Kidney epithelial cell (primary cell): Measurements from ENCODE around the gene GOLGA6L25. TPM values are rescaled to one million over a fixed set of nuclear protein-coding genes. Genes with fewer than 3 reads are reported as not detected.
A peak's percentile ranks its signal among the peaks of the same experiment; 100 is the strongest.
"Not testable (repeated sequence)": the region's sequence is repeated elsewhere in the genome, so short reads cannot be mapped to it uniquely, and the experiment has no call there.

Source experiments
- DNase-seq: peaks from one replicate; pipeline ENCODE4 v3.0.0-alpha.2; 2010; ENCODE audit warnings: low read depth
- H3K27me3 ChIP-seq: 2 replicates; pipeline ENCODE4 v1.6.0; 2011; ENCODE audit warnings: low read length; ENCODE audit not compliant: control insufficient read depth, insufficient read depth
- H3K36me3 ChIP-seq: 2 replicates; pipeline ENCODE4 v1.5.1; 2011; ENCODE audit warnings: low read length; ENCODE audit not compliant: control insufficient read depth, insufficient read depth
- H3K4me3 ChIP-seq: 2 replicates; pipeline ENCODE4 v1.5.1; 2011; ENCODE audit warnings: low read depth, mild to moderate bottlenecking, control low read depth, low read length
- total RNA-seq: library from RNA; depleted of rRNA; stranded (reverse); fragments of >200 nt; gene quantifications from 2 replicates; pipeline ENCODE4 v1.2.3, GENCODE V29; 2015

The GOLGA6L25 gene
- total RNA-seq: not detected in 2 replicates

- H3K4me3 ChIP-seq, DNase-seq: not testable (repeated sequence)
Observed at GRCh38 chr15:28553268-28553667, at the start of gene GOLGA6L25. Gene GOLGA6L25 (plus strand): TSS chr15:28553568. CDS start chr15:28553629, 61 bp downstream.

DNA sequence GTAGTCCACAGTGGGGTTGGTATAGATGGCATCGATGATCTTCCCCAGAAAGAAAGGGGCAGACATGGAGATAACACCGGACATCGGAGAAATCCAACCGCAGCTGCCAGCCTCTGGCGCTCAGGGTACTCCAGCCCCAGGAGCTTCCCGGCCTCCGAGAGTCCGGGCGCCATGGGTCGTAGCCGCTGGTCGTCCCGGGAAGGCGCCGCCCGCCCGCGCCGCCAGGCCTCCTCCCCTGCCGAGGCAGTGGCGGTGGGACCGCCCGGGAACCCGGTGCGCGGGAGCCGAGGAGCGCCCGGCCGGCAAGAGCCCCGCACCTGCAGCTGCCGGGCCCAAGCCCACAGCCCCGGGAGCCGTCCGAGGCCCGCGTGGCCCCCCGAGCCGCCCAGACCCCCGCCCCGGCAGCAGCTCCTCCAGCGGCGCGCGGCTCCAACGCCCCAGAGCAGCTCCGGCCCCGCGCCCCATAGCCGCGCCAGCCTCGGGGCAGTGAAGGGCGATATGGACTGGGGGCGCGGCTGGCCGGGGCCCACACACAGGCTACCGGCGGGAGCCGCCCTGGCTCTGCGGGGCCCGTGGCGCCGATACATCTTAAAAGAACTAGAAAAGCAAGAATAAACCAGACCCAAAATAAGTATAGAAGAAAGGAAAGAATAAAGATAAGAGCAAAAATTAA lies 45.0 kb upstream of the GOLGA6L25 start:
- H3K36me3 ChIP-seq, DNase-seq: not testable (repeated sequence)

More at GRCh38 chr15:28553268-28553667, at the start of gene GOLGA6L25:
- H3K36me3 ChIP-seq, H3K27me3 ChIP-seq: not testable (repeated sequence)

DNA sequence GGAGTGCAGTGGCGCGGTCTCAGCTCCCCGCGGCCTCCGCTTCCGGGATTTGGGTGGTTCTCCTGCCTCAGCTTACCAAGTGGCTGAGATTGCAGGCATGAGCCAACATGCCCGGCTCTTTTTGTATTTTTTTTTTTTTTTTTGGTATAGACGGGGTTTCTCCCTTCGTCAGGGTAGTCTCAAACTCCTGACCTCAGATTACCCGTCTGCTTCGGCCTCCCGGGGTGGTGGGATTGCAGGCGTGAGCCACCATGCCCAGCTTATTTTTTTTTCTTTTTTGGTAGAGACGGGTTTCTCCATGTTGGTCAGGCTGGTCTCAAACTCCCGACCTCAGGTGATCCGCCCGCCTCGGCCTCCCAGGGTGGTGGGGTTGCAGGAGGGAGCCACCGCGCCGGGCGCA lies 39.2 kb upstream of the GOLGA6L25 start:
- H3K27me3 ChIP-seq, H3K36me3 ChIP-seq, DNase-seq, H3K4me3 ChIP-seq: not testable (repeated sequence)

More for the DNA sequence above, 45.0 kb upstream of the GOLGA6L25 start:
- not testable (repeated sequence) for H3K27me3 ChIP-seq, H3K4me3 ChIP-seq

DNA sequence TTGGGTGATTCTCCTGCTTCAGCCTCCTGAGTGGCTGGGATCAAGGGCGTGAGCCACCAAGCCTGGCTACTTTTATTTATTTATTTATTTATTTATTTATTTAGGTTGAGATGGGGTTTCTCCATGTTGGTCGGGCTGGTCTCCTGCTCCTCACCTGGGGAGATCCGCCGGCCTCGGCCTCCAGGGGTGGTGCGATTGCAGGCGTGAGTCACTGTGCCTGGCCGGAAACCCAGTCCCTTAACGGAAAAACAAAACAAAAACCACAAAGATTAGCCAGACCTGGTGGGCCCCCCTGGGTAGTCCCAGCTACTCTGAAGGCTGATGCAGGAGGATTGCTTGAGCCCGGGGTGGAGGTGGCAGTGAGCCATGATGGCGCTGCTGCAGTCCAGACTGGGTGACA lies 38.2 kb upstream of the GOLGA6L25 start:
- not testable (repeated sequence) for H3K27me3 ChIP-seq, H3K4me3 ChIP-seq, DNase-seq, H3K36me3 ChIP-seq

DNA sequence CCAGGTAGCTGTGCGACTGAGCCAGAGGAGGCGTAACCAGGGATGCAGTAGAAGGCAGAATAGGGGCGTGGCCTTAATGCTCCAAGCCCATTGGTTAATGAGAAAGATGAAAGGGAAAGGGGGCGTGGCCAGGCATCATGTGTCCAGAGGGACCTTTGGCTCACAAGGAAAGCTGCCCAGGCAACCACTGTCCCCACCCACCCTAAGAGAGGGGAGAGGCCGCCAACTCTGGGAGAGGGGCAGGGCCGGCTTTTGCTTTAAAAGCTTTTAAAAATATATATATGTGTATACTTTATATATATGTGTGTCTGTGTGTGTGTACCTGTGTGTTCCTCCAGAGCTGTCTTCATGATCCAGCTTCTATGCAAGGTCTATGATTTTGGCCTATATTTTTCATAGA lies 20.4 kb upstream of the GOLGA6L25 start, which contains the start of gene GOLGA8G:
TSS of gene GOLGA8G (minus strand) at position 18 of the 400 bp plus-strand sequence. CDS start 62 bp downstream, outside the sequence.
- DNase-seq, H3K4me3 ChIP-seq, H3K36me3 ChIP-seq, H3K27me3 ChIP-seq: not testable (repeated sequence)

GRCh38 chr15:28573351-28573750 lies 20.0 kb downstream of the GOLGA6L25 start:
- H3K36me3 ChIP-seq, H3K27me3 ChIP-seq, DNase-seq, H3K4me3 ChIP-seq: not testable (repeated sequence)

- peak overlapping the region; percentile 22 for H3K4me3 ChIP-seq
- not testable (repeated sequence) for H3K36me3 ChIP-seq, DNase-seq
Observed at GRCh38 chr15:28588977-28589606, 35.7 kb downstream of the GOLGA6L25 start.

GRCh38 chr15:28589769-28590168 lies 36.4 kb downstream of the GOLGA6L25 start:
- not testable (repeated sequence) for H3K36me3 ChIP-seq, H3K27me3 ChIP-seq, DNase-seq
- H3K4me3 ChIP-seq: peak overlapping the region; percentile 35

More at GRCh38 chr15:28588977-28589606, 35.7 kb downstream of the GOLGA6L25 start:
- not testable (repeated sequence) for H3K27me3 ChIP-seq

DNA sequence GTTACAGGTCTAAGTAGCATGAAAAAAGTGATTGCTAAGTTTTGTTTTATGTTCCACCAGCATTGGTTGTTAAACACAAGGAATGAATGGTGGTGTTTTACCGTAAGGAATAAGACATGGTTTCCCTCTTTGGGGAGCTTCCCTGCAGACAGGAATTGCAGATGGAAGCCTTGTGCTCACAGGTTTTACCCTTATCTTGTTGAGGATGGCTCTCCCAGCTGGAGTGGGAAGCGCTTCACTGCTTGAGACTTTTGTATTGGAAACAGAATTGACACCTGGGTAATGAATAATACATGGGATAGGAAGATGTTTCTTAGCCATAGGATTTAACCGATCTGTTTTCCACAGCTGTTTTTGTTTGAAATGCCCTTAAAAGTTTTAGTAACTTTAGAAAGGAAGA lies 39.0 kb downstream of the GOLGA6L25 start:
- not testable (repeated sequence) for DNase-seq, H3K4me3 ChIP-seq

DNA sequence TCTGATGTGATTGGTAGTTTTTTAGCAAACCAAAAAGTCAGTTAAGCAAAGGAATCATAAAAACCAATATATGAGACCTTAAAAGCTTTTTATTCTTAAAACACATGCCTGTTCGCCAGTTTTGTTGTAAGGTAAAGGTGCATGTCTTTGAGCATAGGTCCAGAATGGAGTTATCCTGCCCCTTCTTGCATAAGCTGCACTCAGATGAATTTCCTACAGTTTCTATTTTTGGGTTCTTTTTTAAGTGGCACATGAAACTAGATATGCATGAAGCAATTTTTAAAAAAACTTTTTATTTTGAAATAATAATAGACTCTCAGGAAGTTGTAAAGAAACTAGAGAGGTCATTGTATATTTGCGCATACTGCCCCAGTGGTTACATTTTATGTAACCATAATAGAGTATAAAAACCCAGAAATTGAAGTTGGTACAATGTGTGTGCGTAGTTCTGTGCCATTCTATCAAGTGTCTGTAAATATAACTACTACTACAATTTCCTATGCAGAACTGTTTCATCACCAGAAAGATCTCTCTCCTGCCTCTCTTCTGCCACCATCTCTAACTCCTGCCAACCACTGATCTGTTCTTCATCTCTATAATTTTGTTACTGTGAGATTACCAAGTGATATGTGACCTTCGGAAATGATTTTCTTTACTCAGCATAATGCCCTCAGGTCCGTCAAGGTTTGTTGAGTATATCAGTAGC lies 40.2 kb downstream of the GOLGA6L25 start:
- DNase-seq, H3K4me3 ChIP-seq, H3K36me3 ChIP-seq, H3K27me3 ChIP-seq: not testable (repeated sequence)

More for the DNA sequence above, 39.0 kb downstream of the GOLGA6L25 start:
- not testable (repeated sequence) for H3K36me3 ChIP-seq, H3K27me3 ChIP-seq

DNA sequence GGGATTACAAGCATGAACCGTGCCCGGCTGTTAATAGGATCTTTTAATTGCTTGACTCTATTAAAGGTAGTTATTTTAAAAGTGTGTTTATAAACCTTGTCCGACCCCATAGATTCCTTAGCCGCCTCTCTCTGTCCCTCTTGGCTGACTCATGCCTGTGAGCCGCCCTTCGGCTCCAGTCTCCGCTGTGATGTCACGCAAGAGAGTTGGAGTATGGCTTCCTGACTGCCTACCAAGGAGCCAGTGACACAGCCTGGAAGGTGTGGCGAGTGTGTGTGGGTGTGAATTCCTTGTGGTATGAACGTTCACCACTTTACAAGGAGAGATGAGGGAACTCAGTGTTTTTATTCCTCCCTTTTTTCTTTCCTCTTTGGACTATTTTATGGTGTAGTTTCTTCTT lies 44.1 kb downstream of the GOLGA6L25 start:
- not testable (repeated sequence) for DNase-seq, H3K27me3 ChIP-seq, H3K4me3 ChIP-seq, H3K36me3 ChIP-seq

- DNase-seq, H3K27me3 ChIP-seq, H3K4me3 ChIP-seq, H3K36me3 ChIP-seq: not testable (repeated sequence)
Observed at GRCh38 chr15:28598209-28598608, 44.8 kb downstream of the GOLGA6L25 start.

DNA sequence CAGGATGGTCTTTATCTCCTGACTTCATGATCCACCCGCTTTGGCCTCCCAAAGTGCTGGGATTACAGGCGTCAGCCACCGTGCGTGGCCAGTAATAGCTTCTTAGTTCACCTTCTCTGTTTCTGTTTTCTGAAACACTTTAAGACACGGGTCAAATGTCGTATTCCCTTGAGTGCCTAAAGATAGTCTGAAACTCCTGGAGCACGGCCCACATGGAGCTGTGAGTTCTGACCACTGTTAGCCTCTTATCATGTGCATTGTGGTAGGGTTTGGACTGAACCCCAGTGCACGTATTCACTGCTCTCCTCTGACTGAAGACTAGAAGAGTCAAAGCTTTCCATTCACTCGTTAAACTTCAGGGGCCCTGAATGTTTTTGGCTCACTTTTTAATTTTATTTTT lies 48.8 kb downstream of the GOLGA6L25 start:
- not testable (repeated sequence) for H3K36me3 ChIP-seq, H3K4me3 ChIP-seq, H3K27me3 ChIP-seq, DNase-seq
